ENCODE results near the gene PRSS36. TPM values are rescaled to one million over a fixed set of nuclear protein-coding genes. Genes with fewer than 3 reads are reported as not detected.
A peak's percentile ranks its signal among the peaks of the same experiment; 100 is the strongest.

The PRSS36 gene
- total and polyA plus RNA-seq, 9 of the 15 experiments (the other 6 are each of a cell fraction or from before 2014, with no cell fraction given): 0.09 to 1.2 (median 0.54) TPM; not detected in 2

- no peak overlapping the region for H2AFZ ChIP-seq (ENCODE audit: low read depth, low read length)
- 2% methylated on average over 30 of the region's 31 CpGs for WGBS (ENCODE audit: insufficient coverage, low coverage, missing lambda C conversion rate)
- H3K9me3 ChIP-seq (replicated peaks; ENCODE audit: control insufficient read depth, insufficient read depth, low read depth, low read length): no peaks in the 10 kb centered on the region
- H3K9me1 ChIP-seq (ENCODE audit: control insufficient read depth, insufficient read depth, low read length): peaks cover 4% of the 10 kb centered on the region
- peak; percentile 37 to 78 (median 50) for DNase-seq (ENCODE audit: extremely low read depth in 1 of 4, low spot score in 3 of 4)
- H3K9ac ChIP-seq (ENCODE audit: insufficient read depth in 1 of 2, low read depth in 2 of 2, low read length in 2 of 2): peak overlapping the region; percentile 98
- peaks cover 18 to 22% of the 10 kb centered on the region in 2 experiments for H3K4me1 ChIP-seq (replicated peaks in 1 of 2; ENCODE audit: control insufficient read depth in 2 of 2, insufficient read depth in 2 of 2, low read length in 2 of 2)
- H3K27me3 ChIP-seq (ENCODE audit: control insufficient read depth in 2 of 2, insufficient read depth in 2 of 2, low read length in 2 of 2): no peaks in the 10 kb centered on the region; a peak in 1 of 5 replicates
- CTCF ChIA-PET (ENCODE audit: low intra/inter-chr PET ratio): no interaction called here
- peaks cover 70% of the 10 kb centered on the region for H3K79me2 ChIP-seq (ENCODE audit: control insufficient read depth, insufficient read depth, low read length)
- peak overlapping the region; percentile 100 for H3K27ac ChIP-seq (ENCODE audit: extremely low read depth, low read depth, low read length)
- H3K4me3 ChIP-seq: peak overlapping the region; percentile 81
- H3K4me2 ChIP-seq (ENCODE audit: insufficient read depth, low read length): peak overlapping the region; percentile 87
- POLR2A ChIA-PET: interaction anchor here (0.6 to 2.8 kb wide), 50 partner anchors 10 to 700 kb away, joined by 3 to 63 read pairs (median 6); partner anchors contain the start of genes HSD3B7, KAT8, PRSS36 and PRSS8
- TF ChIP-seq ZNF12 (CRISPR knock-in tag; IDR thresholded peaks at IDR 0.05) (0 out of 2 replicates have a peak, but pooled peaks have one; percentile 18), HDAC1 (IDR thresholded peaks at IDR 0.05) (peak in 1 of 2 experiments; percentile 34; a peak in 2 of 4 replicates), SOX6 (IDR thresholded peaks at IDR 0.05) (no peak), SIN3A (IDR thresholded peaks at IDR 0.05; ENCODE audit: borderline replicate concordance in 2 of 2, control insufficient read depth in 1 of 2, low read depth in 2 of 2, low read length in 2 of 2) (peak in 1 of 2 experiments; percentile 2; a peak in 1 of 4 replicates), GABPA (tag; conservative IDR thresholded peaks at IDR 0.05; ENCODE audit: low read depth) (peak; percentile 35; the same call in 1 of the 2 replicates), NFXL1 (CRISPR knock-in tag; IDR thresholded peaks at IDR 0.05) (no peak), ARID4B (CRISPR knock-in tag; IDR thresholded peaks at IDR 0.05) (0 out of 2 replicates have a peak, but pooled peaks have one; percentile 13), PTBP1 (IDR thresholded peaks at IDR 0.05; ENCODE audit: low read depth, low read length) (no peak), ATF3 (IDR thresholded peaks at IDR 0.05) (no peak), ATF3 (CRISPR knock-in tag; conservative IDR thresholded peaks at IDR 0.05) (0 out of 2 replicates have a peak, but pooled peaks have one; percentile 1), BRCA1 (IDR thresholded peaks at IDR 0.05) (no peak), BRCA1 (CRISPR knock-in tag; IDR thresholded peaks at IDR 0.05) (0 out of 2 replicates have a peak, but pooled peaks have one; percentile 35), CHD1 (IDR thresholded peaks at IDR 0.05; ENCODE audit: low read length) (peak; percentile 65), STAG1 (CRISPR knock-in tag; IDR thresholded peaks at IDR 0.05; ENCODE audit: borderline replicate concordance) (peak; percentile 19; the same call in 1 of the 2 replicates), SAP30 (IDR thresholded peaks at IDR 0.05; ENCODE audit: borderline replicate concordance, insufficient read depth, low read depth, low read length, poor library complexity, severe bottlenecking) (peak; percentile 3)
- H4K20me1 ChIP-seq (replicated peaks; ENCODE audit: control insufficient read depth, insufficient read depth, low read length): peaks cover 48% of the 10 kb centered on the region
- peak; percentile 49 for ATAC-seq
- peaks cover 51% of the 10 kb centered on the region for H3K36me3 ChIP-seq (ENCODE audit: control insufficient read depth, insufficient read depth, low read length)
- TSS peak; percentile 38 for BruUV-seq (replicated peaks)
- peak; percentile 6 for FAIRE-seq
- intact Hi-C loops (cut with micrococcal nuclease) (loop anchor here (10.0 kb wide), 1 partner anchor 264 kb away; the partner anchor contains the start of gene ZNF843), in situ Hi-C loops (cut with MboI) (no loop called here)
Observed at GRCh38 chr16:31181102-31181830, 31.4 kb upstream of the PRSS36 start.

Data from K562 (cell line).